NT2/D1 (cell line): ENCODE results near the gene CDH22.
A peak's percentile ranks its signal among the peaks of the same experiment; 100 is the strongest.

Source experiments
- DNase-seq: peaks from one replicate; pipeline ENCODE4 v3.0.0-alpha.2; 2011; ENCODE audit warnings: low read depth, low spot score
- H3K27me3 ChIP-seq: 2 replicates; pipeline ENCODE4 v1.6.0; 2011; ENCODE audit warnings: mild to moderate bottlenecking; ENCODE audit not compliant: insufficient read length, insufficient read depth
- H3K36me3 ChIP-seq: 2 replicates; pipeline ENCODE4 v1.6.1; 2011; ENCODE audit warnings: mild to moderate bottlenecking, low read length, mixed read lengths; ENCODE audit not compliant: insufficient read depth, insufficient read length
- H3K4me1 ChIP-seq: 2 replicates; pipeline ENCODE4 v1.5.1; 2011; ENCODE audit not compliant: insufficient read depth, insufficient read length
- H3K4me3 ChIP-seq: 2 replicates; pipeline ENCODE4 v1.5.1; 2011; ENCODE audit warnings: low read depth; ENCODE audit not compliant: insufficient read length
- H3K9ac ChIP-seq: 2 replicates; pipeline ENCODE4 v1.6.0; 2011; ENCODE audit warnings: low read depth; ENCODE audit not compliant: insufficient read length
- H3K9me3 ChIP-seq: 2 replicates; pipeline ENCODE4 v1.5.1; 2011; ENCODE audit warnings: mild to moderate bottlenecking, low read length; ENCODE audit not compliant: insufficient read depth
- SUZ12 ChIP-seq: IDR thresholded peaks from 2 replicates; pipeline ENCODE4 v1.6.1; 2011; ENCODE audit not compliant: insufficient read length, insufficient read depth; ENCODE audit errors: extremely low read depth
- YY1 ChIP-seq: IDR thresholded peaks from 2 replicates; pipeline ENCODE4 v1.6.1; 2011; ENCODE audit not compliant: insufficient read length, insufficient read depth
- ZNF274 ChIP-seq: IDR thresholded peaks from 2 replicates; pipeline ENCODE4 v1.6.1; 2011; ENCODE audit warnings: mild to moderate bottlenecking, low read depth, low read length

Gene CDH22

DNA sequence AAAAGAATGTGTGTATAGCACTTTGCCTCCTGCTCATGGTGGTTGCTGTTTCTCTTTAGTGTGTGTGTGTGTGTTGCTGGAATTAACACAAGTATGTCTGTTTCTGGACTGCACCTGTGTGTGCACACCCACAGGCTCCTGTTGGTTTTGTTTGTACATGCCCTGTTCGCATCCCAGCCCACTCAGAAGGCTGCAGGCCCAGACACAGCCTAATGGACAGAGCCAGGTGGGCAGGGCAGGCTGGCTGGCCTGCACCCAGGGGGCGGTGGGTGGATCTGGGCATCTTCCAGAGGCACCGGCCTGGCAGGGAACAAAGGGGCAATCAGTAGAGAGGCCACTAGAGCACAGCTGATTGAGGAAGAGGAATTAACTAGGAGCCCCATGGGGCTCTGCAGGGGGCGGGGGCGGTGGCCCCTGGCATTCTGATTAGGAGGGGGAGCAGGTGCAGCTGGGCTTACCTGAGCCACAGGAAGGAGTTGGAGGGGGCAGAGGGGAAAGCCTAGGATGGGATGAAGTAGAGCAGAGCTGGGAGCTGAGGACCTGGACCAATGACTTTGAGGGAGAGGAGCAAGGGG is 168.3 kb downstream of the CDH22 start:
- TF ChIP-seq ZNF274: no peak
- no peak for TF ChIP-seq SUZ12
- TF ChIP-seq YY1: no peak
- DNase-seq: no peak
- Histone ChIP-seq H3K36me3 (no peaks in the 10 kb centered on the region), H3K27me3 (peaks cover 30% of the 10 kb centered on the region), H3K9ac (no peak overlapping the region), H3K9me3 (no peaks in the 10 kb centered on the region), H3K4me3 (no peak overlapping the region), H3K4me1 (peaks cover 12% of the 10 kb centered on the region)

GRCh38 chr20:46139266-46139889 is 168.9 kb downstream of the CDH22 start:
- no peaks in the 10 kb centered on the region for H3K36me3 ChIP-seq
- H3K4me3 ChIP-seq: no peak overlapping the region
- H3K9ac ChIP-seq: no peak overlapping the region
- TF ChIP-seq SUZ12 (no peak), YY1 (no peak), ZNF274 (no peak)
- no peak for DNase-seq
- H3K9me3 ChIP-seq: no peaks in the 10 kb centered on the region
- H3K4me1 ChIP-seq: peaks cover 9% of the 10 kb centered on the region
- H3K27me3 ChIP-seq: peaks cover 32% of the 10 kb centered on the region

DNA sequence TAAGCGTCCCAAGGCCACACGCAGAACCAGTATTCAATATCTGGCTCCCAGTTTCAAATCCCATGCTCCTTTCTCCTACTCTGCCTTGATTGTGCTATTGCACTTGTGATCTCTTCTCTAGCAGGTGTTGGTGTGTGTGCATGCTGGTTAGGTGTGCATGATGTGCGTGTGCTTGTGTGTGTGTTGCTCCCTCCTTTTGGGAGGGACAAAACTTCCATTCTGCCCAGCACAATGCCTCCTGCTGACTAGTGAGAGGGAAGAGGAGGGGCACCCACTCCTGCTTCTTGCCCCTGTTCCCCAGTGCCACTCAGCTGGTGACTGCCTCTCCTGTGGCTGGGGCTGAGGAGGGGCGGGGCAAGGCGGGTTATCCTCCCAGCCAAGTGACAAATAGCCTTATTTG is 170.5 kb downstream of the CDH22 start:
- no peak overlapping the region for H3K9ac ChIP-seq
- no peak for DNase-seq
- H3K4me1 ChIP-seq: peaks cover 10% of the 10 kb centered on the region
- TF ChIP-seq YY1 (no peak), ZNF274 (no peak), SUZ12 (no peak)
- H3K4me3 ChIP-seq: no peak overlapping the region
- no peaks in the 10 kb centered on the region for H3K36me3 ChIP-seq
- no peaks in the 10 kb centered on the region for H3K9me3 ChIP-seq
- peaks cover 33% of the 10 kb centered on the region for H3K27me3 ChIP-seq

GRCh38 chr20:46135856-46136633 is 172.3 kb downstream of the CDH22 start:
- TF ChIP-seq SUZ12 (no peak), YY1 (no peak), ZNF274 (no peak)
- Histone ChIP-seq H3K36me3 (no peaks in the 10 kb centered on the region), H3K4me1 (peaks cover 11% of the 10 kb centered on the region), H3K9me3 (no peaks in the 10 kb centered on the region), H3K27me3 (peaks cover 21% of the 10 kb centered on the region), H3K9ac (no peak overlapping the region), H3K4me3 (no peak overlapping the region)
- DNase-seq: peak; percentile 40

DNA sequence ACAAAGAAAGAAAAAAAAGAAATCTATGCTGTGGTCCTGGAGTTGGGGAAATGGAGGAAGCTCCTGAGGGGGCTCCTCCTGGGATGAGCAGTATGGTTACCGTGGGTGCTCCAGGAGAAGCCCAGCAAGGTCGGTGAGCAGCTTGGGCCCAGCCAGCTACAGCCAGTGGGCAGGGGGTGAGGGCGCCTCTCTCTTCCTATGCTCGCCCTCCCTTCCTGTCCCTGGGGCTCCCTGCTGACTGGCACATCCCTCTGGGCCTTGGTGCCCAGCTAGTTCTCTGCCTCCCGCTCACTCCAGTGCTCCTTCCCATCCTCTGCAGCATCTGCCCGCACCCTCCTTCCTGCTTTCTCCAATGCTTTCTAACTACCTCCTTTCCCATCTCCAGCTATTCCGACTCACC is 173.6 kb downstream of the CDH22 start:
- no peak for DNase-seq
- H3K4me3 ChIP-seq: no peak overlapping the region
- peaks cover 11% of the 10 kb centered on the region for H3K4me1 ChIP-seq
- no peak overlapping the region for H3K9ac ChIP-seq
- H3K27me3 ChIP-seq: peaks cover 15% of the 10 kb centered on the region
- no peak for TF ChIP-seq YY1
- no peak for TF ChIP-seq SUZ12
- no peak for TF ChIP-seq ZNF274
- no peaks in the 10 kb centered on the region for H3K36me3 ChIP-seq
- no peaks in the 10 kb centered on the region for H3K9me3 ChIP-seq

- H3K9me3 ChIP-seq: no peaks in the 10 kb centered on the region
- peaks cover 6% of the 10 kb centered on the region for H3K4me1 ChIP-seq
- TF ChIP-seq YY1: no peak
- TF ChIP-seq SUZ12: no peak
- no peak for TF ChIP-seq ZNF274
- no peak for DNase-seq
- H3K4me3 ChIP-seq: no peak overlapping the region
- H3K27me3 ChIP-seq: peaks cover 15% of the 10 kb centered on the region
- H3K9ac ChIP-seq: no peak overlapping the region
- no peaks in the 10 kb centered on the region for H3K36me3 ChIP-seq
Measured at GRCh38 chr20:46133886-46134654, 174.2 kb downstream of the CDH22 start.
